Mesenchymal stem cell (in vitro differentiated cells and primary cell): Measurements from ENCODE around the gene NBDY.
"Not testable (repeated sequence)": the region's sequence is repeated elsewhere in the genome, so short reads cannot be mapped to it uniquely, and the experiment has no call there.

ENCODE experiments used
- DNase-seq: peaks from one replicate; pipeline ENCODE4 v3.0.0-alpha.2; 2013
- H2AFZ ChIP-seq: one replicate; pipeline ENCODE4 v1.6.1; 2013; ENCODE audit warnings: low read depth, mild to moderate bottlenecking, control low read depth, inconsistent platforms, low read length, moderate library complexity
- H2AK5ac ChIP-seq: 2 replicates; pipeline ENCODE4 v1.6.1; 2013; ENCODE audit warnings: low read length, moderate library complexity, mild to moderate bottlenecking, inconsistent platforms; ENCODE audit not compliant: severe bottlenecking
- H2BK120ac ChIP-seq: one replicate; pipeline ENCODE4 v1.6.1; 2013; ENCODE audit warnings: low read depth, mild to moderate bottlenecking, inconsistent platforms, low read length, moderate library complexity
- H2BK12ac ChIP-seq, 2 experiments: one replicate each; pipeline ENCODE4 v1.6.1; 2013; ENCODE audit warnings: inconsistent platforms in 2 of 2, low read length in 2 of 2, mild to moderate bottlenecking in 2 of 2, moderate library complexity in 2 of 2, control low read depth in 1 of 2
- H2BK15ac ChIP-seq: one replicate; pipeline ENCODE4 v1.6.1; 2013; ENCODE audit warnings: mild to moderate bottlenecking, low read depth, inconsistent platforms; ENCODE audit not compliant: poor library complexity, severe bottlenecking
- H2BK5ac ChIP-seq: 2 replicates; pipeline ENCODE4 v1.6.1; 2013; ENCODE audit warnings: low read depth, mild to moderate bottlenecking, low read length, control low read depth, inconsistent platforms; ENCODE audit not compliant: poor library complexity, severe bottlenecking
- H3K14ac ChIP-seq, 2 experiments: one replicate each; pipeline ENCODE4 v1.6.1; 2013; ENCODE audit warnings: inconsistent platforms in 2 of 2, low read length in 2 of 2, control low read depth in 1 of 2, mild to moderate bottlenecking in 1 of 2, moderate library complexity in 1 of 2
- H3K18ac ChIP-seq, 2 experiments: one replicate each; pipeline ENCODE4 v1.6.1; 2013; ENCODE audit warnings: inconsistent platforms in 2 of 2, low read length in 2 of 2, control low read depth in 1 of 2, low read depth in 1 of 2, mild to moderate bottlenecking in 1 of 2
- H3K23ac ChIP-seq, 2 experiments: one replicate each; pipeline ENCODE4 v1.6.1; 2013; ENCODE audit warnings: inconsistent platforms in 2 of 2, low read length in 2 of 2, mild to moderate bottlenecking in 2 of 2, moderate library complexity in 2 of 2, control low read depth in 1 of 2
- H3K27ac ChIP-seq: 2 replicates; pipeline ENCODE4 v1.5.1; 2013; ENCODE audit warnings: mild to moderate bottlenecking, moderate library complexity, low read length, control low read depth, inconsistent platforms; ENCODE audit not compliant: poor library complexity, severe bottlenecking
- H3K27me3 ChIP-seq, 2 experiments: 2 replicates each; pipeline versions ENCODE4 v1.6.1 to v1.7.0; 2013; ENCODE audit warnings: low read length in 2 of 2, mild to moderate bottlenecking in 2 of 2, moderate library complexity in 2 of 2, control low read depth in 1 of 2, inconsistent platforms in 1 of 2; ENCODE audit not compliant: control insufficient read depth in 1 of 2, insufficient read depth in 1 of 2
- H3K36me3 ChIP-seq, 2 experiments: 2 replicates each; pipeline versions ENCODE4 v1.6.1 to v1.7.0; 2013; ENCODE audit warnings: low read length in 2 of 2, control low read depth in 1 of 2, inconsistent platforms in 1 of 2, low read depth in 1 of 2, mild to moderate bottlenecking in 1 of 2; ENCODE audit not compliant: insufficient read depth in 2 of 2, control insufficient read depth in 1 of 2
- H3K4ac ChIP-seq, 2 experiments: one replicate each; pipeline ENCODE4 v1.6.1; 2013; ENCODE audit warnings: inconsistent platforms in 2 of 2, low read length in 2 of 2, mild to moderate bottlenecking in 2 of 2, moderate library complexity in 2 of 2, control low read depth in 1 of 2, low read depth in 1 of 2
- H3K4me1 ChIP-seq: 2 replicates; pipeline ENCODE4 v1.6.1; 2013; ENCODE audit warnings: low read depth, low read length, control low read depth; ENCODE audit not compliant: control insufficient read depth, insufficient read depth
- H3K4me2 ChIP-seq: 2 replicates; pipeline ENCODE4 v1.6.1; 2013; ENCODE audit warnings: low read length, mild to moderate bottlenecking, inconsistent platforms; ENCODE audit not compliant: poor library complexity, severe bottlenecking
- H3K4me3 ChIP-seq, 2 experiments: 2 replicates each; pipeline versions ENCODE4 v1.5.1 to v1.7.0; 2013; ENCODE audit warnings: low read length in 2 of 2, mild to moderate bottlenecking in 2 of 2, control low read depth in 1 of 2, low read depth in 1 of 2; ENCODE audit not compliant: insufficient read depth in 1 of 2
- H3K79me1 ChIP-seq: replicated peaks from 2 replicates; pipeline ENCODE4 v1.6.1; 2013; ENCODE audit warnings: mild to moderate bottlenecking, control low read depth, low read length, inconsistent platforms; ENCODE audit not compliant: poor library complexity, severe bottlenecking
- H3K9ac ChIP-seq: 2 replicates; pipeline ENCODE4 v1.7.0; 2013; ENCODE audit warnings: mild to moderate bottlenecking, low read length, moderate library complexity
- H3K9me3 ChIP-seq: 2 replicates; pipeline ENCODE4 v1.7.0; 2013; ENCODE audit warnings: mild to moderate bottlenecking, low read length; ENCODE audit not compliant: control insufficient read depth
- H4K8ac ChIP-seq: one replicate; pipeline ENCODE4 v1.6.1; 2013; ENCODE audit warnings: inconsistent platforms, mild to moderate bottlenecking, low read length, moderate library complexity
- H4K91ac ChIP-seq: one replicate; pipeline ENCODE4 v1.6.1; 2013; ENCODE audit warnings: mild to moderate bottlenecking, low read length, inconsistent platforms
- WGBS: methylation state at CpG from one replicate; pipeline ENCODE4 v1.1.7; 2013; ENCODE audit warnings: mixed read lengths; 5-methylcytosine and 5-hydroxymethylcytosine counted together

The NBDY gene

GRCh38 chrX:56806176-56806575 is 77.1 kb downstream of the NBDY start:
- not testable (repeated sequence) for H2BK12ac ChIP-seq, H2BK15ac ChIP-seq, H4K8ac ChIP-seq, H2BK120ac ChIP-seq, H3K27ac ChIP-seq, H3K9ac ChIP-seq, H2AK5ac ChIP-seq, H3K18ac ChIP-seq, H3K14ac ChIP-seq, H3K9me3 ChIP-seq, H2AFZ ChIP-seq, H3K4me1 ChIP-seq, H2BK5ac ChIP-seq, H3K4me2 ChIP-seq, DNase-seq, H3K4me3 ChIP-seq, H4K91ac ChIP-seq, H3K23ac ChIP-seq, H3K4ac ChIP-seq
- WGBS = 84% methylated on average over 2 of the region's 2 CpGs
- Histone ChIP-seq H3K79me1 (peaks cover 11% of the 10 kb centered on the region), H3K27me3 (peaks cover 0 to 12% of the 10 kb centered on the region in 2 experiments), H3K36me3 (peaks cover 0 to 13% of the 10 kb centered on the region in 2 experiments)

GRCh38 chrX:56811599-56811998 is 82.6 kb downstream of the NBDY start:
- Histone ChIP-seq H2BK12ac (no peak overlapping the region), H3K4ac (no peak overlapping the region), H3K4me1 (peaks cover 2% of the 10 kb centered on the region), H3K23ac (no peak overlapping the region), H3K27ac (no peak overlapping the region), H3K4me2 (no peak overlapping the region), H3K79me1 (peaks cover 4% of the 10 kb centered on the region), H2BK120ac (no peak overlapping the region), H2BK5ac (no peak overlapping the region), H3K9me3 (no peaks in the 10 kb centered on the region), H2AFZ (no peak overlapping the region), H3K27me3 (peaks cover 0 to 12% of the 10 kb centered on the region in 2 experiments), H2BK15ac (no peak overlapping the region), H3K36me3 (no peaks in the 10 kb centered on the region), H4K8ac (no peak overlapping the region), H3K18ac (no peak overlapping the region), H3K14ac (no peak overlapping the region), H3K9ac (no peak overlapping the region), H4K91ac (no peak overlapping the region), H2AK5ac (no peak overlapping the region), H3K4me3 (no peak overlapping the region)
- 91% methylated on average over 5 of the region's 5 CpGs for WGBS
- no peak for DNase-seq

GRCh38 chrX:56812515-56813105 is 83.6 kb downstream of the NBDY start:
- Histone ChIP-seq H3K18ac (no peak overlapping the region), H2BK5ac (no peak overlapping the region), H3K36me3 (no peaks in the 10 kb centered on the region), H2BK120ac (no peak overlapping the region), H2BK15ac (no peak overlapping the region), H3K27me3 (peaks cover 0 to 12% of the 10 kb centered on the region in 2 experiments), H2AFZ (no peak overlapping the region), H4K91ac (no peak overlapping the region), H3K4me3 (peak overlapping the region in 1 of 2 experiments; percentile 68), H3K4me1 (peaks cover 2% of the 10 kb centered on the region), H3K4ac (no peak overlapping the region), H3K14ac (no peak overlapping the region), H3K23ac (no peak overlapping the region), H2AK5ac (no peak overlapping the region), H2BK12ac (no peak overlapping the region), H3K27ac (no peak overlapping the region), H3K9ac (peak overlapping the region; percentile 75), H3K4me2 (no peak overlapping the region), H3K9me3 (no peaks in the 10 kb centered on the region), H3K79me1 (peaks cover 4% of the 10 kb centered on the region), H4K8ac (no peak overlapping the region)
- peak; percentile 39 for DNase-seq
- WGBS = 87% methylated on average over 6 of the region's 7 CpGs

GRCh38 chrX:56813318-56813837 is 84.3 kb downstream of the NBDY start:
- peak overlapping the region; percentile 69 for H4K8ac ChIP-seq
- no peak overlapping the region for H3K23ac ChIP-seq
- peaks cover 2% of the 10 kb centered on the region for H3K4me1 ChIP-seq
- no peaks in the 10 kb centered on the region for H3K9me3 ChIP-seq
- H3K14ac ChIP-seq = no peak overlapping the region
- no peak overlapping the region for H2AFZ ChIP-seq
- peak overlapping the region in 1 of 2 experiments; percentile 13 for H3K18ac ChIP-seq
- no peak overlapping the region for H2BK120ac ChIP-seq
- H3K79me1 ChIP-seq = peaks cover 4% of the 10 kb centered on the region
- H2AK5ac ChIP-seq = no peak overlapping the region
- peaks cover 0 to 13% of the 10 kb centered on the region in 2 experiments for H3K27me3 ChIP-seq
- H3K9ac ChIP-seq = peak overlapping the region; percentile 75
- no peak overlapping the region for H2BK5ac ChIP-seq
- H2BK15ac ChIP-seq = no peak overlapping the region
- no peak overlapping the region for H2BK12ac ChIP-seq
- no peak overlapping the region for H3K4me2 ChIP-seq
- H3K36me3 ChIP-seq = no peaks in the 10 kb centered on the region
- peak; percentile 76 for DNase-seq
- H3K27ac ChIP-seq = no peak overlapping the region
- H3K4ac ChIP-seq = no peak overlapping the region
- WGBS = 83% methylated on average over 7 of the region's 7 CpGs
- H3K4me3 ChIP-seq = peak overlapping the region in 1 of 2 experiments; percentile 68
- H4K91ac ChIP-seq = no peak overlapping the region
